GM18868 (cell line): ENCODE results near the gene CKS1B.
"Not testable (repeated sequence)": the region's sequence is repeated elsewhere in the genome, so short reads cannot be mapped to it uniquely, and the experiment has no call there.

Experiments
- ATAC-seq: cut with Tn5 transposase; IDR thresholded peaks from one replicate; pipeline ENCODE4 v1.9.1; 2021; ENCODE audit warnings: mild to moderate bottlenecking, moderate library complexity; ENCODE audit not compliant: unreplicated experiment

Gene CKS1B

DNA sequence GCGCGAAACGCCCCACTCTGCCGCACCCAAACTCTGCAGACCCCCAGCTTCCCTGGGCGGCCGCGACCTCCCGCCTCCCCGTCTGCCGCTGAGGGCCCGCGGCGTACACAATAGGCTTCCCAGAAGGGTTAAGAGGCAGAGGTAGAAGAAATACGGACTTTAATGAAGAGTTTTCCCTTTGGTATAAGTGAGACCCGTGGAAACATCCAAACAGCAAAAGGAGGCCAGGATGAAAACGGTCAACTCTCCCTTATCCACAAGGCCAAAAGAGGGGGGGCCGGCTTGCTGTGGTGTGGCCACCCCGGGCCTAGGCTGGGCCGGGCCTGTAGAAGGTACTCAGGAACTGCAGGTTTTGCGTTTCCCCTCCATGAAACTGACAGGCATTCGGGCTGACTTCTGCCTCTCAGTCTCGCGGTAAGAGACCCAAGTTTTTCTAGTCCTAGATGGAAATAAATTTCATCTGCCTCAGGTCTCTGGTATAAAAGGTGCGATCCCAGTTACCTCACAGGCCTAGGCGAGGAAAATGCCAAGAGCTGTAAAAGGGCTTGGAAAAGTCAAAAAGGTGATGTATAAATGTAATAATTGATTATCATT is 12.2 kb upstream of the CKS1B start:
- peak; percentile 11 for ATAC-seq

DNA sequence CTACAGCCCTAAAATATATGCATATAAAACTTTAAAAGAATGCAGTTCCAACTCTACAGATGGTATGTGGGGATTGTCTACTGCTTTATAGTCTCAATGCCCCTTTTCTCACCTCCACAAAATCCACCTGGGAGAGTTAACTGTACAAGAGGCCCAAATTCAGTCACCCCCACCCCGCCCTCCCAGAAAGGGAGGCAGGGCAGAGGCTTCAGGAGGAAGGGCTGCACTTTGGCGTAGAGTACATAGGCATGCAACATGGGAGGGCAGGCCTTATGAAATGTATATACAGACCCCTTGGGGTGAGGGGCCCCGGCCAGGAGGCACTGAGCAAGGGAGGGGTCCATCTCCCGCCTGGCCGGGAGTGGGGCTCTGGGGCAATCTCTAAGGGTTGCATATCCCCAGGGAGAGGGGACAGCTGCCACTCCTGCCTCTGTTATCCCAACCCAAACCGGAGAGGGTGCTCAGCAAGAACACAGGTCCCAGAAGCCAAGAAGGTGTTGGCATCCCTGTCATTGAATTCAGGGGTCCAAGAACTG is 11.6 kb upstream of the CKS1B start:
- ATAC-seq = no peak

GRCh38 chr1:154963643-154964042 is 10.8 kb upstream of the CKS1B start:
- ATAC-seq = no peak

GRCh38 chr1:154964359-154964758 is 10.1 kb upstream of the CKS1B start:
- no peak for ATAC-seq

- no peak for ATAC-seq
Measured at GRCh38 chr1:154966111-154966510, 8.4 kb upstream of the CKS1B start.

DNA sequence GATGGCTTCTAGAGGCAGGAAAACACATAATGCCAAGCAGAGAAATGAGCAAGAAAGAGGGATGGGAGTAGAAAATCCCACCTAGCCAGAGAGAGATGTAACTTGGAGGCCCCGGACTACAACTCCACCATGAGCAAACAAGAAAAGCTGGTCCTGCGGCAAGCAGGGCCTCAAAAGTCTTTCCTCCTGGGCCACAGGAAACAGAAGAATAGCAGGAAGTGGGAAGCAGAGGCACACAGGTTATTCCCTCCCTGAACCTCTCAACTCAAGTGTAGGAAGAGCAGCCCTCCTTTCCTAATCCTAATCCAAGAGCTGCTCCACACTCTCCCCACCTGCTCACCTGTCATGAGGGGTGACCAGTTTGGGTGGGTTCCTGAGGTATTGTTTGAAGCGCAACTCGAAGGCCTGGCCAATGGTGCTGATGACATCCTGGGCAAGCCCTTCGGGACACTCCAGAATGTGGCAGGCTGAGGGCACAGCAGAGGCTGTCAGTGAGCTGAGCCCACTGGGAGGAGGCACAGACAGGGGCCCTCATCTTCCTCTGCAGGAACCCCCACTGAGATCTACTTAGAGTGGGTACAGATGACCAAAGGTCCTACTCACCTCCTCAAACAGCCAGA is 7.0 kb upstream of the CKS1B start:
- no peak for ATAC-seq

DNA sequence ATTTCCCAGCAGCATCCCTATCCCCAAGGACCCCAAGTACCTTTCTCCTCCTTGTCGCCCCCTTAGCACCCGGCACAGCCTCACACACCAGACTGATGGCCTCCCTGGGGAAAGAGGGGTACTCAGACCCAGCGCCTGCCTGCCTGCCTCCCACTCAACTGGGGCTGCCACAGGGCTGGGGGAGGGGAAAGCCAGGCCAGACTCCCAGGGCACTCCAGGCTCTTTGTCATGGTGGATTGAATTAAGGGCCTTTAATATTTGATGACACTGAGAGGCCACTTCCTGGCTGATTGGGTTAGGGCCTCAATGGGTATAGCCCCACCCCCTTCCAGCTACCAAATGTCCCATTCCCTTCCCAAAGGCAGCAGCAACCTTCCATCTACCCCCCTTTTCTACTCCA is 5.8 kb upstream of the CKS1B start:
- ATAC-seq = no peak

- no peak for ATAC-seq
Measured at GRCh38 chr1:154969246-154969645, 5.2 kb upstream of the CKS1B start.

DNA sequence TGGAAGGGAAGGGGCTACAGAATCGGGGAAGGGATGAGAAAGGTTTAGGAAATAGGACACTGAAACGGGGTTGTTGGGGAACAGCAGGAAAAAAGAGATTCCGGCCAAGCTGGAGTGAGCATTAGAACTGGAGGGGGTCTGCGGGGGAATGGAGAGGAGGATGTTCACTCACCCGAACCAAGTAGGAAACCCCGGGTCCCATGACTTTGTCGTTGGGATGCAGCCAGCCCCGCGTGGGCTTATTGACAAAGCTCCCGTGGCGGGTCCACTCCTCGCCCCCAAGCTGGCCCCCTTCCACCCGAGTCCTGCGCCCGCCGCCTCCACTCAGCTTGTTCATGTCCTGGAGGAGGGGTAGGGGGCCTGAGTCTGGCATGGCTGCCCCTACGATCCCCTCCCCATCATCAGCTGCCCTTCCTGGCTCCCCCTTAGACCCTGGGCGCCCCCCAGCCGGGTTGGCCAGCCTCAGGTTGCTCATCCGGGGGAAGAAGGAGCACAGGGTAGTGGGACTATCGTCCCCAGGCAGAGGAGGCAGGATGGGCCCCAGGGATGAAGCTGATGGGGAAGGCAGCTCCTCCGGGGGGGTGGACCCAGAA is 4.5 kb upstream of the CKS1B start:
- ATAC-seq = no peak

DNA sequence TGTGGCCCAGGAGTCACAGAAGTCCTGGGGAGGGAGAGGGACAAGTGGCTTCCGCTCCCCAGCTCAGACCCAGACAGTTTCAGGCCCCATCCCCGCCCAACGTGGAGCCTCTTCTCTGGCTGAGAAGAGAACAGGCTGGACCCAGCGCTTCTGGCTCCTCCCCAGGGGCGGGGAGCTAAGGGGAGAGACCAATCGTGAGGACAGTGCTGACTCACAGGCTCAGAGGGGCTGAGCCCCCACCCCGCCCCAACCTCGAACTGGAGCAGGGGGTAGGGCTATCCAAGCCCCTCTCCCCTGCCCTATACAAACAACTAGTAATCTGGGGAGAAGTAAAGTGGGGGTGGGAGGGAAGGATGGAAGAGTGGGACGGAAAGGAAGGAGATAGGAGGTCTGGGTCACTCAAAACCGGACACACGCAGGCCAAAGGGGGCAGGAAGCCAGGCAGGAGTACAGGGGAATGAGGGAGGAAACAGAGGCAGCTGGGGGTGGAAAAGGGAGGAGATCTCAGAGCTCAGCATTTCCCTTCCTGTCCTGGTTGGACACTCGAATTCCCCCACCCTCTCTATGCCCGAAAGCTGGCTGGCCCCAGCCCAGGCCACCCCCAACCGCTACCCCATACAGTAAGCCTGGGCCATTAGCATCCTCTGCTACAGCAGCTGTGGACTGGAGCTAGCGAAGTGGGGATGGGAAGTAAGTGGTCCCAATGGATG is 3.7 kb upstream of the CKS1B start, which contains the start of gene SHC1:
Gene SHC1, minus strand, starts transcription at position 117 of the 710 bp plus-strand sequence. CDS start 221 bp downstream, outside the sequence.
- peak; percentile 43 for ATAC-seq

- no peak for ATAC-seq
Measured at GRCh38 chr1:154971341-154971998, 3.0 kb upstream of the CKS1B start.

- ATAC-seq = no peak
Measured at GRCh38 chr1:154972213-154972516, 2.3 kb upstream of the CKS1B start.

GRCh38 chr1:154972517-154973343 is 1.8 kb upstream of the CKS1B start:
- no peak for ATAC-seq

GRCh38 chr1:154973344-154974101 is 958 bp upstream of the CKS1B start:
- no peak for ATAC-seq

GRCh38 chr1:154974808-154975408 is 427 bp downstream of the CKS1B start:
- ATAC-seq = peak; percentile 50

DNA sequence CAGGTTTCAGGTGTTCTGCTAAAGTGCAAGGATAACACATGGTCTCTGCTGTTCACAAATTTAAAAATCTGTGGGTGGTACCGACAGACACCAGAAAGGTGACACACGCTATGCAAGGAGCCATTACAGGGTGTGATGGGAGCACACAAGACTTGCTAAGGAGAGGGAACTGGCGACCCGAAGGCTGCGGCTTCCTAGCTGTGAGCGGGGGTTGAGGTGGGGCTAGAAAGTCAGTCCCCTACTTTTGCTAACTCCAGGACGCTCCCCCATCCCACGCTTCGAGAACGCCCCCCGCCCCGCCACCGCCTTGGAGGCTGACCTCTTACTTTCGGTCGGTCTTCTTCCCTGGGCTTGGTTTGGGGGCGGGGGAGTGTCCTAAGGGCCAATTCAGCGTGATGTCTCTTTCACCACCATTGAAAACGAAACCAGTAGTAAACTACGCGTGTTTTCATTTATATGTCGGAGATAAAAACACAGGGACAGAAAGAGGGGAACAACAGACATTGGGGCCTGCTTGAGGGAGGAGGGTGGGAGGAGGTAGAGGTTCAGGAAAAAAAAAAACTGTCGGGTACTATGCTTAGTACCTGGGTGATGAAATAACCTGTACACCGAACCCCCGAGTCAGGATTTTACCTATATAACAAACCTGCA is 1.1 kb downstream of the CKS1B start:
- no peak for ATAC-seq

- ATAC-seq = not testable (repeated sequence)
Measured at GRCh38 chr1:154977762-154978161, 3.3 kb downstream of the CKS1B start.

- no peak for ATAC-seq
Measured at GRCh38 chr1:154978360-154978759, 3.9 kb downstream of the CKS1B start.

DNA sequence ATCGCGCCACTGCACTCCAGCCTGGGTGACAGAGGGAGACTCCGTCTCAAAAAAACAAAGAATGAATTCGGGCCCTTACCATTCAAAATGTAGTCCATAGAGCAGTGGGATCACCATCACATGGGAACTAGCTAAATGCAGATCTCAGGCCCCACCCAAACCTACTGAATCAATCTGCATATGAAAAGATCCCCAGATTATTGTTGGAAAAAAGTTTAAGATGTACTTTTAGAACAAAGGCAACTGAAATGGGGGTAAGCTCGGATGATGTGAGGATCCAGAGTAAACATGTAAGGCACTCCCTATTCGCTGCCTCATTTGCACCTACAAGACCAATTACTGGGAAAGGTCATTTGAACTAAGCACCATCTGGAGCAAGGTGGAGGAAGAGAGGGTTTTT is 7.9 kb downstream of the CKS1B start:
- ATAC-seq = no peak
